AG09309 (cell line): ENCODE data around the gene GRID2.
"Not testable (repeated sequence)": the region's sequence is repeated elsewhere in the genome, so short reads cannot be mapped to it uniquely, and the experiment has no call there.

ENCODE experiments used
- DNase-seq: peaks from one replicate; pipeline ENCODE4 v3.0.0-alpha.2; 2010; ENCODE audit warnings: low read depth
- H3K4me3 ChIP-seq: 2 replicates; pipeline ENCODE4 v1.5.1; 2011; ENCODE audit warnings: mild to moderate bottlenecking, low read depth, low read length, moderate library complexity; ENCODE audit not compliant: control insufficient read depth
- TF ChIP-seq, protein P1 (sequence below): IDR thresholded peaks from 2 replicates; pipeline ENCODE4 v1.5.1; 2011; ENCODE audit warnings: mild to moderate bottlenecking, low read depth, low read length, inconsistent platforms; ENCODE audit not compliant: insufficient read depth, control insufficient read depth; ENCODE audit errors: missing control alignments

GRID2 gene

DNA sequence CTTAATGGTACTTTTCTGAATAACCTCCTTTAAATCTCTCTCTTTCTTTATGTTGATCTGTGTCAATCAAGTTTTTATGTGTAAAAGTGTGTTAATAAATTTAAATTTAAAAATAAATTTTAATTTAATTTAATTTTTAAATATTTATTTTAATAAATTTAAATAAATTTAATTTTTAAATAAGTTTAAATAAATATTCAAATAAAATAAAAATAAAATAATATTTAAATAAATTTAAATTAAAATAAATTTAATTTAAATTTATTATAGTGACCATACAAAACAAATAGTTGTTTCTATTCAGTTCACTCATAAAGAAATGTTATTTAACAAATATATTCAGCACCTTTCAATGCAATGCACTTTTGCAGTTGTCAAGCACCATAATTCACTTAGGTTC, 146.9 kb downstream of the GRID2 start:
- TF ChIP-seq, protein P1, sequence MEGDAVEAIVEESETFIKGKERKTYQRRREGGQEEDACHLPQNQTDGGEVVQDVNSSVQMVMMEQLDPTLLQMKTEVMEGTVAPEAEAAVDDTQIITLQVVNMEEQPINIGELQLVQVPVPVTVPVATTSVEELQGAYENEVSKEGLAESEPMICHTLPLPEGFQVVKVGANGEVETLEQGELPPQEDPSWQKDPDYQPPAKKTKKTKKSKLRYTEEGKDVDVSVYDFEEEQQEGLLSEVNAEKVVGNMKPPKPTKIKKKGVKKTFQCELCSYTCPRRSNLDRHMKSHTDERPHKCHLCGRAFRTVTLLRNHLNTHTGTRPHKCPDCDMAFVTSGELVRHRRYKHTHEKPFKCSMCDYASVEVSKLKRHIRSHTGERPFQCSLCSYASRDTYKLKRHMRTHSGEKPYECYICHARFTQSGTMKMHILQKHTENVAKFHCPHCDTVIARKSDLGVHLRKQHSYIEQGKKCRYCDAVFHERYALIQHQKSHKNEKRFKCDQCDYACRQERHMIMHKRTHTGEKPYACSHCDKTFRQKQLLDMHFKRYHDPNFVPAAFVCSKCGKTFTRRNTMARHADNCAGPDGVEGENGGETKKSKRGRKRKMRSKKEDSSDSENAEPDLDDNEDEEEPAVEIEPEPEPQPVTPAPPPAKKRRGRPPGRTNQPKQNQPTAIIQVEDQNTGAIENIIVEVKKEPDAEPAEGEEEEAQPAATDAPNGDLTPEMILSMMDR: no peak
- H3K4me3 ChIP-seq: no peak overlapping the region
- no peak for DNase-seq

DNA sequence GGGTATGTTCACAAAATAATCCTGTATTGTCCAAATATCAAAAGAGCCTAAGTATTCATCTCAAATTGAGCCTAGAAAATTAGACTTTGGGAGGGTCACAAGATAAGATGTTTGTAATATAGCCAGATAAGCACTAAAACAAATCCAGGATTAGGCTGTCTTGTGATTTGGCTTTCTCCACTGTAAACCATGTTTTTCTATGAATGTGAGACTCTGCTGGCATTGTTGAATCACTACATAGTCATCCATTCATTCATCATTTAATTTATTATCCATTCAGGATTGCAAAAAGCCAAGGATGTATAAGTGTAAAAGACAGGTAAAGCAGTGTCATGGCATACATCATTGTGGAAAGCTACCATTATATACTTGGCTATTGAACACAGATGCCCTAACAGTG, 148.0 kb downstream of the GRID2 start:
- TF ChIP-seq, protein P1: no peak
- no peak for DNase-seq
- H3K4me3 ChIP-seq: no peak overlapping the region

DNA sequence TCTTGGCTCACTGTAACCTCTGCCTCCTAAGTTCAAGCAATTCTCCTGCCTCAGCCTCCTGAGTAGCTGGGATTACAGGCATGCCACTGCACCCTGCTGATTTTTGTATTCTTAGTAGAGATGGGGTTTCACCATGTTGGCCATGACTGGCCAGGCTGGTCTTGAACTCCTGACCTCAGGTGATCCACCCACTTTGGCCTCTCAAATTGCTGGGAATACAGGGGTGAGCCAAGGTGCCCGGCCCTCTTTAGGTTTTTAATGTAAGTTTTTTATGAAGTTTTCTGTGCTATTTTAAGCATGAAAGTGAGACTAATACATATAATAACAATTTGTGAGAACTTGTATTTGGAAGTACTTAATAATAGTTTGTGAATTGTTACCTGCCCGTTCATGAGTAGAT, 148.6 kb downstream of the GRID2 start:
- not testable (repeated sequence) for DNase-seq, H3K4me3 ChIP-seq

DNA sequence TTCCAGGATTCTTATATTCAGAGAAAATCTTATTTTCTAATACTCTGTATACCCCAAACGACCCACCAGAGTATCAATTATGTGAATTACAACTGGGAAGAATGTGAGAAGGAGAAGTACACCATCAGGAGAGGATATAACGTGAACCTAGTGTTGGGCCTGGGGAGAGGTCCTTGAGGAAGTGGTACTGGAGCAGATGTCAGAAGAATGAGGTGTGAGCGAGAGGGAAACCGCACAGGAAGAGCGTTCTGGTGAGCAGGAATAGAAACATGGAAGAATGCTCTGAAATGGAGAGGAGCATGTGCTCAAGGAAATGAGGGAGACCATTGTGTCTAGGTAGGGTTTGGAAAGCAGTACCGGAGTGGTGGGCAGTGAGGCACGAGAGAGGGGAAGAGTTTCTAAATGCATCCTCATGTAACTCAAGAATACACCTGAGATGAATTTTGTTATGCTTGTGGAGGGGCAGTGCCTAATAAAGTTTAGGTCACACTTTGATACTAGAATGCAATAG, 151.6 kb downstream of the GRID2 start:
- TF ChIP-seq, protein P1: no peak
- DNase-seq: no peak
- H3K4me3 ChIP-seq: no peak overlapping the region

DNA sequence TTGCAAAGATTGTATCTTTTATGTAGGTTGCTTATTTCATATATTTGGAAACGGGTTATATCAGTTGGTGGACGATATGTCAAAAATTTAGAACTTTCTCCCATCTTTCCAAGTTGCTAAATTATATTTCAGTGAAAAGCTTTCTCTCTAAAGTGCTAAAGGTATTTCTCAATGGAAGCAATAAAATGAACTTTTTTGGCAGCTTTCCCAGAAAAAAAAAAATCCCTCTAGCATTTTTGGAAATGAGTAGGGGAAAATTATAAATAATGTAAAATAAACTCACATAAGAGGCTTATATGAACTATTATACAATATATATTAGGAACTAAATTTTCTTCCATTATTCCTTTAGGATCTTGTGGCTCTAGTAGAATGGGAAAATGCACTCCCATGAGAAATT, 152.2 kb downstream of the GRID2 start:
- TF ChIP-seq, protein P1: no peak
- no peak for DNase-seq
- H3K4me3 ChIP-seq: no peak overlapping the region

DNA sequence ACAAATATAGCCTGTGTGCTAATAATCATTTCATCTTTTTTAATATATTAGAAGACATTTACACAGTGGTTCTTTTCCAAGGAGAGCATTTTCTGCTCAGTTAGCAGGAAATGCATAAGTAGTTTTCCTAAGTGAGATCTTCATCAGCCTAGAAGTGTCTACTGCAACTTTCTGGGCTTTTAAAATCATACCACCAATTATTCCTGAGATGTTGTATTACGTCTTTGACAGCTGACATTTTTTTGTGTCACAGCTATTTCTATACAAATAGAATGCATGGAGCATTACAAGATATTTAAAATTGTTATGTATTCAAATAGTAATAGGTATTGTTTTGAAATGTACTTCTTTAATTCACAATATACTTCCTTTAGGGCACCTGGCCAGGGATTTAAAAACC, 158.0 kb downstream of the GRID2 start:
- H3K4me3 ChIP-seq: no peak overlapping the region
- no peak for DNase-seq

DNA sequence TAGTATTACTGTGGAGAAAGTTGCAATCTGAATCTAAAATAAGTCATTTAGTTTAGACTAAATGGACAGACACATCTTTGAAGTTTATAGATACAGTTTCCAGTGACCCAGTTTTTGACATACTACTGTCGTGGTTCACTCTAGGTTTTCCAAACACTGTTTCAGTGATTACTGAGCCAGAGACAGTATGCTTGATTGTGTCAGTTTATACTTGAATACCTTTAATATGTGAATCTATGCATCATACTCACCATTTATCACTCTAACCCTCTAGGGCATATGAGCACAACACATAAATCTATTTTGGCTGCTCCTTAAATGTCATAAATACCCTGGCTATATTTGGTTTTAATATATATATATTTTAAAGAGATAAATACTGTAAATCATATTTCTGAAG, 173.5 kb downstream of the GRID2 start:
- TF ChIP-seq, protein P1: no peak
- H3K4me3 ChIP-seq: no peak overlapping the region
- DNase-seq: no peak

More for the DNA sequence above, 158.0 kb downstream of the GRID2 start:
- TF ChIP-seq, protein P1: no peak
